ENCODE data around the gene TBC1D22A. TPM values are rescaled to one million over a fixed set of nuclear protein-coding genes. Genes with fewer than 3 reads are reported as not detected.
A peak's percentile ranks its signal among the peaks of the same experiment; 100 is the strongest.

TBC1D22A gene
- total RNA-seq, 1 experiment from 2014 or later, result 27.6 TPM

GRCh38 chr22:46795140-46795539, 32.7 kb downstream of the TBC1D22A start:
- Mint-ChIP-seq H3K4me1 (ENCODE audit: low read depth, unreplicated experiment) (peaks cover 21% of the 10 kb centered on the region), H3K9me3 (ENCODE audit: low read depth, unreplicated experiment) (no peaks in the 10 kb centered on the region), H3K36me3 (ENCODE audit: insufficient read depth, unreplicated experiment) (peaks cover 17% of the 10 kb centered on the region), H3K27me3 (ENCODE audit: unreplicated experiment) (no peaks in the 10 kb centered on the region), H3K27ac (ENCODE audit: unreplicated experiment) (no peak overlapping the region), H3K4me3 (ENCODE audit: low read depth, unreplicated experiment) (no peak overlapping the region)
- TF ChIP-seq CTCF (IDR thresholded peaks at IDR 0.05; ENCODE audit: unreplicated experiment), result no peak
- CTCF ChIA-PET, result no interaction called here
- BruUV-seq (replicated peaks), result no TSS peak
- intact Hi-C loops (cut with micrococcal nuclease; ENCODE audit: unreplicated experiment), result no loop called here
- no peak for DNase-seq

GRCh38 chr22:46795845-46796565, 33.6 kb downstream of the TBC1D22A start:
- peaks cover 21% of the 10 kb centered on the region for H3K36me3 Mint-ChIP-seq (ENCODE audit: insufficient read depth, unreplicated experiment)
- H3K4me3 Mint-ChIP-seq (ENCODE audit: low read depth, unreplicated experiment), result no peak overlapping the region
- no peak overlapping the region for H3K27ac Mint-ChIP-seq (ENCODE audit: unreplicated experiment)
- CTCF ChIA-PET, result no interaction called here
- DNase-seq, result no peak
- TF ChIP-seq CTCF (IDR thresholded peaks at IDR 0.05; ENCODE audit: unreplicated experiment), result no peak
- H3K9me3 Mint-ChIP-seq (ENCODE audit: low read depth, unreplicated experiment), result no peaks in the 10 kb centered on the region
- no peaks in the 10 kb centered on the region for H3K27me3 Mint-ChIP-seq (ENCODE audit: unreplicated experiment)
- BruUV-seq (replicated peaks), result no TSS peak
- intact Hi-C loops (cut with micrococcal nuclease; ENCODE audit: unreplicated experiment), result no loop called here
- H3K4me1 Mint-ChIP-seq (ENCODE audit: low read depth, unreplicated experiment), result peaks cover 21% of the 10 kb centered on the region

- no TSS peak for BruUV-seq (replicated peaks)
- Mint-ChIP-seq H3K27me3 (ENCODE audit: unreplicated experiment) (no peaks in the 10 kb centered on the region), H3K36me3 (ENCODE audit: insufficient read depth, unreplicated experiment) (peaks cover 21% of the 10 kb centered on the region), H3K27ac (ENCODE audit: unreplicated experiment) (no peak overlapping the region), H3K4me1 (ENCODE audit: low read depth, unreplicated experiment) (peaks cover 21% of the 10 kb centered on the region), H3K4me3 (ENCODE audit: low read depth, unreplicated experiment) (no peak overlapping the region), H3K9me3 (ENCODE audit: low read depth, unreplicated experiment) (no peaks in the 10 kb centered on the region)
- no peak for TF ChIP-seq CTCF (IDR thresholded peaks at IDR 0.05; ENCODE audit: unreplicated experiment)
- intact Hi-C loops (cut with micrococcal nuclease; ENCODE audit: unreplicated experiment), result no loop called here
- CTCF ChIA-PET, result interaction anchor here (0.8 kb wide), 1 partner anchor 38 kb away, joined by 5 read pairs; no protein-coding TSS in a partner anchor
- no peak for DNase-seq
Observed at GRCh38 chr22:46796566-46797195, 34.2 kb downstream of the TBC1D22A start.

GRCh38 chr22:46797355-46797754, 34.9 kb downstream of the TBC1D22A start:
- Mint-ChIP-seq H3K9me3 (ENCODE audit: low read depth, unreplicated experiment) (no peaks in the 10 kb centered on the region), H3K36me3 (ENCODE audit: insufficient read depth, unreplicated experiment) (peaks cover 21% of the 10 kb centered on the region), H3K27ac (ENCODE audit: unreplicated experiment) (no peak overlapping the region), H3K4me3 (ENCODE audit: low read depth, unreplicated experiment) (no peak overlapping the region), H3K4me1 (ENCODE audit: low read depth, unreplicated experiment) (peaks cover 21% of the 10 kb centered on the region), H3K27me3 (ENCODE audit: unreplicated experiment) (no peaks in the 10 kb centered on the region)
- intact Hi-C loops (cut with micrococcal nuclease; ENCODE audit: unreplicated experiment), result no loop called here
- no peak for TF ChIP-seq CTCF (IDR thresholded peaks at IDR 0.05; ENCODE audit: unreplicated experiment)
- peak; percentile 19 for DNase-seq
- no TSS peak for BruUV-seq (replicated peaks)
- CTCF ChIA-PET, result interaction anchor here (0.8 kb wide), 1 partner anchor 39 kb away, joined by 5 read pairs; no protein-coding TSS in a partner anchor
